Embryonic facial prominence (tissue), 1 donor: ENCODE results near the gene HSF5.
"Not testable (repeated sequence)": the region's sequence is repeated elsewhere in the genome, so short reads cannot be mapped to it uniquely, and the experiment has no call there.

Experiments used
- DNase-seq: peaks from one replicate; pipeline ENCODE4 v3.0.0-alpha.2; 2016; ENCODE audit errors: extremely low spot score

HSF5 gene

DNA sequence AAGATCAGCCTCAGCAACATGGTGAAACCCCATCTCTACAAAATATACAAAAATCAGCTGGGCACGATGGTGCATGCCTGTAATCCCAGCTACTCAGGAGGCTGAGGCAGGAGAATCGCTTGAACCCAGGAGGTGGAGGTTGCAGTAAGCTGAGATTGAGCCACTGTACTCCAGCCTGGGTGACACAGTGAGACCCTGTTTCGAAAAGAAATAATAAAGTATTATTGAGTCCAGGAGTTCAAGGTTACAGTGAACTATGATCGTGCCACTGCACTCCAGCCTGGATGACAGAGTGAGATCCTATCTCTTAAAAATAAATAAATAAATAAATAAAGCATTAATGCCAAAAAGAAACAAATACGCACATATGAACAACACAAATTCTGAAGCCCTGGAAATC is 6.4 kb downstream of the HSF5 start:
- not testable (repeated sequence) for DNase-seq

DNA sequence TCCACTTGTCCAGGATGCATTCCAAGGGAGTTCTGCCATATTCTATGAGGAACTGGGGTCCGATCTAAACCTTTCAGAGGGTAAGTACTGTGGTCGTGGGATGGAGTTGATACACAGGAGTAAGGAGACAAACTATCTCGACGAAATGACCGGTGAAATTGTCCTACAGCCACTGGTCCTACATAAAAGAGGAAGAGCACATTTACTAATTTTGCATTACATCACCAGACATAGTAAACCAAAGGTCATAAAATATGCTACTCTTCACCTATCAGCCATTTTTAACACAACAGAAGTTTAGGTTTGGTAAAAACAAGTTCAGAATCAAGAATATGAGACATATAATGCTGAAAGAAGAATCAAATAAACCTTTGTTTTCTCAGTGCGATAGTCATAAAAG is 8.1 kb downstream of the HSF5 start:
- no peak for DNase-seq

DNA sequence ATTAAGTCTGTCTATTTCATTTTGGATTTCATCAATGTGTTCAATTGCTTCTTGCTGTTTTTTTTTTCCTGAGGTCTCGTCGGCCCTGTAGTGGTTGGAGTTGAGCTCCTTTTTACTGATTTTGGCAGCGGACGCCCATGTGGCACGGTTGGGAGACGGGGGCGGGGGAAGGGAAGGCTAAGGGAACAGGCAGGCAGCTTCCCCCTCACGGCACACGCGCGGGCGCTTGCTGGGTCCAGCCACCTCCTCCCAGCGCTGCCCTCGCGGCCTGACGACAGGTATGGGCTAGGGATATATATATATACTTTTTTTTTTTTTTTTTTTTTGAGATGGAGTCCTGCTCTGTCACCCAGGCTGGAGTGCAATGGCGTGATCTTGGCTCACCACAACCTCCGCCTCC is 11.4 kb downstream of the HSF5 start:
- DNase-seq, result no peak

DNA sequence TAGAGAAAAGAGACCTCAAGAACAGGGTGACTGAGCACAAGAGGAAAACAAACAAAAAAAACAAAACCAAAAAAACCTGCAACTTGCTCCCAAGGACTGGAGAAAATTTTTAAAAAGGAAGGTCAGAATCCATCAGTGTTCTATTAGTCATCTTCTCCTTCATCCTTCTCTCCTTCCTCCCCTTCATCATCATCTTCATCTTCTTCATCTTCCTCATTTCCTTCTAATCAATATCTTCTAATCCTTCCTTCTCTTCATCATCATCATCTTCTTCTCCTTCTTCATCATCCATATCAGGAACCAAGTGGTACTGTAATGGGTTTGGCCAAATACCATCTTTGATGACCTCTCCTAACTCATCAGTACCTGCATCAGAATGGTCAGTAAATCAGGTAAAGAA is 12.2 kb downstream of the HSF5 start:
- no peak for DNase-seq

DNA sequence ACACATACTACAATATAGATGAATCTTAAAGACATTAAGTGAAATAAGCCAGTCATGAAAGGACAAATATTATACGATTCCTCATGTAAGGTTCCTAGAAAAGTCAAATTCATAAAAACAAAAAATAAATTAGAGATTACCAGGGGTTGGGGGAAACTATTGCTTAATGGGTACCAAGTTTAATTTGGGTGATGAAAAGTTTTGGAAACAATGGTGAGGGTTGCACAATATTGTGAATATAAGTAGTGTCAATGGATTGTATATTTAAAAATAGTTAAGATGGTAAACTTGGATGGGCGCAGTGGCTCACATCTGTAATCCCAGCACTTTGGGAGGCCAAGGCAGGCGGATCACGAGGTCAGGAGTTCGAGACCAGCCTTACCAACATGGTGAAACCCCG is 17.9 kb downstream of the HSF5 start:
- DNase-seq, result no peak

DNA sequence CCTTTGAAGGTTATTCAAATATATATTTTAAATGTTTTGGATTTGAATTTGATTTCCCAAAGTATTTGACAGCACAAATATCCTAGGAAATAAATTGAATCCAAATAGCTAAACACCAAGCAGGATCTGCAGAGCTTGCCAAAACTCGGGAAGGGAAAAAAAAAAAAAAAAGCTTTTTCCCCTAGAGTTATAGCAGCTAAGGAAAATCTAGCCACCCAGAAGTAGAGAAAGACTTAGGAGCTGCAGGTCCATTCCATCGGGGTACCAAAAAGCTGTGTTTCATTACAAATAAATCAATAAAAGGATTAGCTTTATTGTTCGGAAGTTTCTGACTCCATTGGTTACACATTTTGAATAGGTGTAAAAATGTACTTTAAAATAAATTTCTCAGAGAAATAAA is 19.3 kb downstream of the HSF5 start:
- no peak for DNase-seq

DNA sequence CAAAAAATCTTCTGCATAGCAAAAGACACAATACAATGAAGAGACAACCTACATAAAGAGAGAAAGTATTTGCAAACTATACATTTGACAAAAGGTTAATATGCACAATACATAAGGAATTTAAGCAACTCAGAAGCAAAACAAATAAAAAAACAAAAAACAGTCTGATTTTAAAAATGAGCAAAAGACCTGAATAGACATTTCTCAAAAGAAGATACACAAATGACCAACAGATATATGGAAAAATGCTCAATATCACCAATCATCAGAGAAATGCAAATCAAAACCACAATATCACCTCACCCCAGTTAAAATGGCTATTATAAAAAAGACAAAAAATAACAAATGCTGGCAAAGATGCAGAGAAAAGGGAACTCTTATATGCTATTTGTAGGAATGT is 32.7 kb downstream of the HSF5 start:
- DNase-seq, result no peak

DNA sequence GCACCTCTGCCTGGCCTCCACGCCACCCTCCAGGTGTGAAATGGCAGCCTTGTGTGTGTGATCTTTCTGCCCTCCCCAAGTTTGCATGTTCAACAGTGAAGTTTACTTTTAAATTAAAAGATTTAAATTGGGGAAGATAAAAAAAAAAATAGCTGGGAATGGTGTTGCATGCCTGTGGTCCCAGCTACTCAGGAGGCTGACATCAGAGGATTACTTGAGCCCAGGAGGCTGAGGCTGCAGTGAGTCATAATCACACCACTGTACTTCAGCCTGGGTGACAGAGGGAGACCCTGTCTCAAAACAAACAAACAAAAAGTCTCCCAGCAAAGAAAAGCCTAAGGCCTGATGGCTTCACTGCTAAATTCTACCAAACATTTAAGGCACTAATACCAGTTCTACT is 35.5 kb downstream of the HSF5 start:
- no peak for DNase-seq

DNA sequence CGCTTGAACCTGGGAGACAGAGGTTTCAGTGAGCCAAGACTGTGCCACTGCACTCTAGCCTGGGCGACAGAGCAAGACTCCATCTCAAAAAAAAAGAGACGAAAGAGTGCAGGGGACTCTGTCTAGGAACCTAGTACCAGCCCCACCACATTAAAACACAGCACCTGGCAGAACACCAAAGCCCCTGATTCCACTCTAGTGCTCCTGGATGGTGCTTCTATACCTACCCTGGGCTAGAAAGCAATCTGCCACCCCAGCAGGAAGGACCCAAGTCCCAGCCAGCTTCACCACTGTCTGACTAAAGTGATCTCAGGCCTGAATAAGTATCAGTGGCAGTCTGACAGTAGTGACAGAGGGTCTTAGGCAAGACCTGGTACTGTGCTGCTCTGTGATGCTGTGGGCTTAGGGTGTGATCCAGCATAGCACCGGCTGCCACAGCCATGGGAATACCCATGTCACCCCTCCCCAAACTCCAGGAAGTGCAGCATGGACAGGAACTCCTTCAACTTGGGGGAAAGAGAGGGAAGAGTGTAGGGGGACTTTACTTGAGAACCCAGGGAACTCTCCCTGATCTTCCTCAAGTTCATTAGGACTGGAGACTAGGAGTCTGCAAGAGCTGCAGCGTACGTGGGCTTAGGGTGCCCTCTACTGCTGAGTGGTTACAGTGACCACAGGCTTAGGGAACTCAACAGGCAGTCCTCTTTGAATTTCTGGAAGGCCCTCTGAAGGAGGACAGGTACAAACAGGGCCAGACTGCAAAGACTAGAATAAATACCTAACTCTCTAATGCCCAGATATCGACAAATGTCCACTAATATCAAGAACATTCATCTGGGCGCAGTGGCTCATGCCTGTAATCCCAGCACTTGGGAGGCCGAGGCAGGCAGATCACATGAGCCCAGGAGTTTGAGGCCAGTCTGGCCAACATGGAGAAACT is 40.9 kb downstream of the HSF5 start:
- DNase-seq, result no peak

DNA sequence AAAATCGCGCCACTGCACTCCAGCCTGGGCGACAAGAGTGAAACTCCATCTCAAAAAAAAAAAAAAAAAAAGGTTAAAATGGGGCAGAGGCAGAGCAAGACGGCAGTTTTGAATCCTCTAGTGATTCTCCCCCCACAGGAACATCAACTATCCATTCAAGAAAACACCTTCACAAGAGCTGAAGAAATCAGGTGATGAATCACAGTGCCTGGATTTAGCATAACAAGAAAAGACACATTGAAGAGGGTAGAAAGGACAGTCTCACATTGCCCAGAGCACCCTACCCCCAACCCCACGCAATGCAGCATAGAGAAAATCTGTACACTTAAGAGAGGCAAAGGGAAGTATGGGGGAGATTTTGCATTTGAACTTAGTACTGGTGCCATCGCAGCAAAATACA is 42.1 kb downstream of the HSF5 start:
- DNase-seq, result no peak

DNA sequence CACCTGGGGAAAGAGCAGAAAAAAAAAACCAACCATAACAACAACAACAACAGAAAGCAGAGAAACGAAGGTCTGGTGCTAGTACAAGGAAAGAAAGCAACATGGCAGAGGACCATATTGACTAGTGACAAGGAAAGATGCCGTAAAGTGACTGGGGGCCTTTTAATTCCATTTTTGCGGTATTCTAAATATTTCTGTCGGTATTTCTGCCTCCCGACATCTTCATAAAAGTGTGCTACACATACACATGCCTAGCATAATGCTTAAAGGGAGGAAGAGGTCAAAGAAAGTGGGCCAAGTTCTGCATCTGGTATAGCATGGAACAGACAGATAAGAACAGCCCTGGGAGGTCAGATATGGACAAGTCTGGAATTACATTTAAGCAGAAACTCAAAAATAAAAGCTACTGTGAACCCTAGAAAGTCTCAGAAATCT is 51.4 kb downstream of the HSF5 start:
- DNase-seq, result no peak

DNA sequence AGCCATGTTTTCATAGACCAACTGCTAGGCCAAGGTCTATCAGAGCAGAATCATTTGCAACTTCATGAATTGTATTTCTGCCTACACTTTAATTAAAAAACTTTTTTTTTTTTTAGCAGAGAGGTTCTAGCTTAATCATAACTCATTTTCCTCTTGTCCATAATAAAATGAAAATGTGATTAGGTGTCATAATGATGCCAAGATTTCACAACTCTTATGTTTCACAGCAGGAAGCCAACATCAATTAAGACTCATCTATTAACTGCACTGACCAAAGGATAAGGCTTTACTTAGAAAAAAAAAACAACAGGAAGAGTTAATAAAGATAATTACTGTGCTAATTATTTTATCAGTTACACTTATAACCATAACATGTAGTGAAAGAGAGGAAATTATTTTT is 52.0 kb downstream of the HSF5 start:
- DNase-seq, result no peak

DNA sequence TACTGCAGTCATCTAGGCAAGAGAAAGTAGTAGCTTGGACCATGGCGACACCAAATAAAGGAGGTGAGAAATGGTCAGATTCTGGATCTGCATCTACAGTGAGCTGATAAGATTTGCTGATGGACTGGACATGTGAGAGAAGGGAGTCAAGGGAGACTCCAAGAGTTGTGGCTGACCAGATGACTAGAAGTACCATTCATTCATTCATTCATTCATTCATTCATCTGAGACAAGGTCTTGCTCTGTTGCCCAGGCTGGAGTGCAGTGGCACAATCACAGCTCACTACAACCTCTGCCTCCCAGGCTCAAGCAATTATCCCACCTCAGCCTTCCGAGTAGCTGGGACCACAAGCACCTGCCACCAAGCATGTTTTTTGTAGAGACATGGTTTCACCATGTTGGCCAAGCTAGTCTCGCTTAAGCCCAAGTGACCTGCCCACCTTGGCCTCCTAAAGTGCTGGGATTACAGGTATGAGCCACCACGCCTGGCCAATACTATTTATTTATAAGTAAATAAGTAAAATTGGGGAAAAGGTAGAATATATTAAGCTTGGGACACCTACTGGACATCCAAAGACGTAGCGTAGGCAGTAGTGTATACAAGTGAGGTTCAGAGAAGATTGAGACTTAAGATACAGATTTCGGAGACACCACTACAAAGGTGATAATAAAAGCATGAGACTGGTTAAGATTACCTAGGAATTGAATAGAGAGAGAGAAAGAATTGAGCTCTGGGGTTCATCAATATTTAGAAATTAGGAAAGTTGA is 55.2 kb downstream of the HSF5 start:
- DNase-seq, result no peak

DNA sequence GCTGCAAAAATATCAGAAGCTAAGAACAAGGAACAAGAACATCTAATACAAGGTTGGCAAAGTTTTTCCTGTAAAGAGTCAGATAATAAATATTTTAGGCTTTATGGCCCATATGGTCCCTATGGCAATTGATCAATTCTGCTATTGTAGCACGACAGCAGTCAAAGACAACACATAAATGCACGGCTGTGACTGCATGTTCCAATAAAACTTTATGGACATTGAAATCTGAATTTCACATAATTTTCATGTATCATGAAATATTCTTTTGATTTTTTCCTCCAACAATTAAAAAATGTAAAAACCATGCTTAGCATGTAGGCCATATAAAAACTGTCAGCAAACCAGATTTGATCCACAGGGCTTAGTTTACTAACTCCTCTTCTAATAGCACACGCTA is 60.4 kb downstream of the HSF5 start:
- DNase-seq, result no peak

DNA sequence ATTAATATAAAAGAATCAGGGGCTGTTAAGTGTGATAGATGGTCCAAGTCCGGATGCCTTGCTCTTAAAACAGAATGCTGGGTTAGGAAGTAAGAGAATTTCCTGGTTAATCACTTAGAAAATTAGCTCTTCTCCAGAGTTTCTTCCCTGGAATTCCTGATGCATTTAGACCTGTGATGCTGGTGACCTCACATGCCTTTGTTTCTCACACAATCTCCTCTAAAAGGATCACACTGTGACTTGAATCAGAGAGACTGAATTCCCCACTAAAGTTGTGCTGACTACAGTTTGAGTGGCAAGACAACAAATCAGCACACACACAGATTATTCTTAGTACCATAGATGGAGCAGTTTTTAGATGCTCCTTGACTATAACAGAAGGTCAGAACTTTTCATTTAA is 66.5 kb downstream of the HSF5 start:
- no peak for DNase-seq

DNA sequence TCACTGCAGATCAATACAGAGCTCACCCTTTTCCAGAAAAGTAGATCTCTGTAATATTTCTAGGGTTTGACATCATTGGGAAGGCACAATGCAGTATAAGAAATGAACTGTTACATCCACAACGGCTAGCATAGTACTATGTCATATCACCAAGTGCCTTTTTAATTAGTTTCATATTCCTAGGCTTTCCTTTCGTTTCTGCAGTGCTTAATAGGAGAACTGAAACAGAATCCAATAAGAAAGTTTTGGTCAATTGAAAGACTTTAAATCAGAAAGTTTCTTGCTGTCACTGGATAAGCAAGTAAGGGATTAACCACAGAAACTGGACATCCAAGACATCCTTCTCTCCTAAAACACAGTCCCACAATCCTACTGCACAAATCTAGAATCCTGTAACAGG is 67.4 kb downstream of the HSF5 start:
- no peak for DNase-seq

DNA sequence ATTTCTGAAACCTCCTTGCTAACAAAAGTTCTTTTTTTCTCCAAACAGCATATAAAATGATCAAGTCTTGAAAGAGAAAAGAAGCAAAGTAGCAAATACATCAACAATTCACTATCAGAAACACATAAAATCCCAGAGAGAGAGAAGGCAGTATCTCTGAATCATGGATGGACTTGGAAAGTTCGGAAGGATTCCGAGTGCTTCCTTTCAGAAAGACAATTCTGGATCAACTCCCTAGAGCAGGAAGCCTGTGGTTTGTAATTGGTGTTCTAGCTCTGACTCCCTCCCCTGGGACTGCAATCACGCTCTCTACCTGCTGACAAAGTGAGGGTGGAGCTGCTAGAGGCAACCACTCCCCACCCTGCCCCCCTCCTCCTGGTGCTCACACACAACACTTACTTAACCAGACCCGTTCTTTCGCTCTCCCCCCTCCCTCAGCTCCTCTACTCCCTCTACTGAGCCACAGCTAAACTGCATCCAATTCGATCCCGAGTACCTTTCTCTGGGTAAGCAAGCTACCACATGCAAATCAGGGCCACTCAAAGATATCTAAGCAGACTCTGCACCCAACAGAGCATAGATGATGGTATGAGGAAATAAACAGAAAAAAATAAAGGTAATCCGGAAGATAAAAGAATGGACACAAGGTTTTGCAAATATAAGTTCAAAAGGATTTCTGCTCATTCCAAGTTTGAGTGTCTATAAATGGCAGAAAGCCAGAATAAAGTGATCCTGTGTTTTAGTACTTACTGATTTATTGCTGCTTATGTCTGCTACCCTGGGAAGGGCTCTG is 70.7 kb downstream of the HSF5 start, which contains the start of gene RNF43:
Gene RNF43, minus strand, starts transcription at position 235 of the 793 bp plus-strand sequence. CDS start 1,957 bp downstream, outside the sequence.
- peak; percentile 81 for DNase-seq

DNA sequence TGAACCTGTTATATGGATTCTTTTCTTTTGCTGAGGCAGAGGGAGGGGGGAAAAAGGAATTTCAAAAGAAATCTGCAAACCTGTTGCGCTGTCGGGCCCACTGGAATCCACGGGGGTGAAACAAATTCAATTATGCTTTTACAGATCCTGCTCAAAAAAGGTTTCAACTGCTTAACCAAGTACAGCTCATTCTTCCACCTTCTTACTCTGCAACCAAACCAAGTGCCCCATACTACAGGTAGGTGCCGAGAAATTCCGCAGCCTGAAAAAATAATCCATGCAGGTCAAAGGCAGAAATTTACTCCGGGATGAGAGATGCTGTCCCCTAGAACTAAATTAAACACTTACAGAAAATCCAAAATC is 71.3 kb downstream of the HSF5 start:
- DNase-seq, result no peak

DNA sequence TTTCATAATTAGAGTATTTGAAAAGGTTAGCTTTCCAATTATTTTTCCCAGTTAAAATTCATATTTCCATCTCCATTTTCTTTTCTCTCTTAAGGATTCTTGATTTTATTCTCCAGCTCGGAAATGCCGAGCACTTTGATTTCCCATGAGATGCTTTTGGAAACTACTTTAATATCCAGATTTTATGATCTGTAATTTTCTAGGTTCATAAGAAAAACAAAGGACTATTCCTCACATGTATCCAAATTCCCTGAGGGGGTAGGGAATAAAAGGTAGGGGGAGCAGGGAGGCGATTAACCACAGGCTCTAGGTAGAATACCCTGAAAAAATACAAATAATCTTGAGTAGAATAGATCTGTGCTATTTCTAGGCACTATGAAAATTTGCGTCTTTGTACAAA is 71.8 kb downstream of the HSF5 start:
- no peak for DNase-seq

DNA sequence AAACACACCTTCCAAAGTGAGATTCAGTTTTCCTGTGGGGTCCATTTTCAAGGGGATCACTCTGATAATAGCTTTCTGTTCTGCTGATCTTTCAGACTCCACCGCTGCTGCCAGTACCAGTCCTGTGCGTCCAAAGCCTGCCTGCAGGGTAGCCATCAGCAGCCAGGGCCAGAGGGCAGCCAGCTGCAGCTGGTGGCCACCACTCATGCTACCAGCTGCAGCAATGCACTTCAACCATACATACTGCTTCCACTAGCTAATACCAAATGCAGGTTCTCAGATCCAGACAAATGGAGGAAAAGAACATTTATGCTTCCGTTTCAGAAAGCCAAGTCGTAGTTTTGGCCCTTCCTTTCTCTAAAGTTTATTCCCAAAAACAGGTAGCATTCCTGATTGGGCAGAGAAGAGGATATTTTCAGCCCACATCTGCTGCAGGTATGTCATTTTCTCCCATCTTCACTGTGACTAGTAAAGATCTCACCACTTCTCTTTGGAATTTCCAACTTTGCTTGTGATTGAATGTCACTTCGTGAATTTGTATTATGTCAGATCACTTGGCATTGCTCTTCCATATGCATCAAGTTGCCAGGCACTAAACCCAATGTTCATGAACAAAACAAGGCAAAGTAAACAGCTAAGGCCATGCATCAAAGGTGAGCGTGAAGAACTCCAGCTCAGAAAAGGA is 72.7 kb downstream of the HSF5 start:
- no peak for DNase-seq

DNA sequence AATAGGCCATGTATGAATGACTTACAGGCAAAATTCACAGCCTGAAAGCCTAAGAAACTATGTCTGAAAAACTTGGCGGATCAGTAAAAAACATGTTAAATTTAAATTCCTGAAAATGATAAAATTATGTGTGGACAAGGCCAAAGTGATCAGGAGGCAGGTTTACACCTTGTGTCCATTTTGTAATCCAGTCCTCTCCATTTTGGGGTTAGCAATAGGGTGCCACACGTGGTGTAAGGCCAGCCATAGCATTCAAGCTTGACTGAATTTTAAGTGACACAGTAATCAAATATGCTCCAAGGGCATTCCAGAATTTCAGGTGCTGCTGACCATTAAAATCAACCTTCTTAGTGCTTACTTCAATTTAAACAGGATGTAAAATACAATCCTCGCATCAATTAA is 73.6 kb downstream of the HSF5 start:
- no peak for DNase-seq

DNA sequence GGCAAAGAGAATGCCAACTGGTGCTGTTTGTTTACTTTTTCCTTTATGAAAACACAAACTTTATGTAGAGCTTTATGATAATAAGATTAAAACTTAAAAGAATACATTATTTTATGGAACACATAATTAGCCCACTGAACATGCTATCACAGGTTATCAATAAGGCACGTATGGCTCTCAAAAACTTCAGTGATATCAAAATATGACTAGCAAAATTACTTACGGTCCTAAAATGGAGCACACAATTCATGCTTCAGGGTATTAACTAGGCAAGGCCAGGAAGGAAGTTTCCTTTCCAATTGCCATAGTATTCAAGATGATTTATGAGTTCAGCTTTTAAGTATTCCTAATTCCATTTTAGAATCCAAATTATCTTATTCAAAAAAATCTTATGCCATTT is 74.5 kb downstream of the HSF5 start:
- no peak for DNase-seq
